LNCAP (cell line): ENCODE results near the gene ZNF423.

Experiments
- CTCF ChIP-seq: fragments of 450-650 bp; IDR thresholded peaks from 2 replicates; pipeline ENCODE4 v1.5.1; 2017; ENCODE audit warnings: mild to moderate bottlenecking

The ZNF423 gene

GRCh38 chr16:49514073-49514980 is 341.6 kb downstream of the ZNF423 start:
- no peak for TF ChIP-seq CTCF

GRCh38 chr16:49513040-49513439 is 342.9 kb downstream of the ZNF423 start:
- no peak for TF ChIP-seq CTCF

- TF ChIP-seq CTCF = no peak
Observed at GRCh38 chr16:49510654-49511305, 345.1 kb downstream of the ZNF423 start.

- no peak for TF ChIP-seq CTCF
Observed at GRCh38 chr16:49510141-49510540, 345.8 kb downstream of the ZNF423 start.

GRCh38 chr16:49505556-49505955 is 350.4 kb downstream of the ZNF423 start:
- TF ChIP-seq CTCF = no peak

- no peak for TF ChIP-seq CTCF
Observed at GRCh38 chr16:49504626-49505025, 351.3 kb downstream of the ZNF423 start.

- no peak for TF ChIP-seq CTCF
Observed at GRCh38 chr16:49504023-49504364, 351.9 kb downstream of the ZNF423 start.
